SK-N-SH (cell line): ENCODE results near the gene SMAGP. TPM values are rescaled to one million over a fixed set of nuclear protein-coding genes. Genes with fewer than 3 reads are reported as not detected.
"Not testable (repeated sequence)": the region's sequence is repeated elsewhere in the genome, so short reads cannot be mapped to it uniquely, and the experiment has no call there.

ENCODE experiments used
- CTCF ChIA-PET: fragments of 300-600, 350-600 bp; formaldehyde crosslinking; extraction: SDS; loops from one replicate; lab custom pipeline; 2021; lab: Yijun Ruan, JAX
- POLR2A ChIA-PET: fragments of 350-600 bp; sonication (Branson Sonifier 250); formaldehyde crosslinking; extraction: SDS; loops from one replicate; lab custom pipeline; 2020; ENCODE audit warnings: antibody characterized with exemption, inconsistent platforms; lab: Yijun Ruan, JAX
- DNase-seq: peaks from one replicate; pipeline ENCODE4 v3.0.0; 2012
- H2AFZ ChIP-seq: fragments of 200-600 bp; sonication (generic); 2 replicates; pipeline ENCODE4 v1.8.1; 2016; ENCODE audit warnings: antibody characterized with exemption, mild to moderate bottlenecking, low read depth
- H3F3A ChIP-seq: fragments of 200-600 bp; sonication (generic); replicated peaks from 2 replicates; pipeline ENCODE3; 2016; ENCODE audit warnings: antibody characterized with exemption, mild to moderate bottlenecking; ENCODE audit not compliant: insufficient read depth
- H3K27ac ChIP-seq, 2 experiments: fragments of 200-500 bp in 1 of 2; fragments of 200-600 bp in 1 of 2; sonication (Bioruptor generic) in 1 of 2; sonication (generic), shearing (Covaris generic) in 1 of 2; 2 replicates each; pipeline versions ENCODE4 v1.5.1 to v1.6.1; 2014 to 2016; ENCODE audit warnings: low read depth in 2 of 2, inconsistent platforms in 1 of 2, low read length in 1 of 2, mild to moderate bottlenecking in 1 of 2, mixed read lengths in 1 of 2
- H3K27me3 ChIP-seq: fragments of 200-600 bp; sonication (generic), shearing (Covaris generic); 2 replicates; pipeline ENCODE4 v1.6.1; 2016; ENCODE audit warnings: mixed run types; ENCODE audit not compliant: insufficient read depth
- H3K36me3 ChIP-seq, 2 experiments: fragments of 200-500 bp in 1 of 2; fragments of 200-600 bp in 1 of 2; sonication (Bioruptor generic) in 1 of 2; sonication (generic) in 1 of 2; replicated peaks in 1 of 2; 2 replicates each; pipeline versions ENCODE3 to v1.5.1; 2014 to 2016; ENCODE audit warnings: low read length in 1 of 2, mild to moderate bottlenecking in 1 of 2; ENCODE audit not compliant: insufficient read depth in 2 of 2, control insufficient read depth in 1 of 2
- H3K4me1 ChIP-seq, 2 experiments: fragments of 200-500 bp in 1 of 2; fragments of 200-600 bp in 1 of 2; sonication (Bioruptor generic) in 1 of 2; sonication (generic), shearing (Covaris generic) in 1 of 2; 2 replicates each; pipeline versions ENCODE4 v1.5.1 to v1.6.1; 2014 to 2016; ENCODE audit warnings: low read depth in 1 of 2, low read length in 1 of 2, mixed run types in 1 of 2; ENCODE audit not compliant: insufficient read depth in 2 of 2, control insufficient read depth in 1 of 2
- H3K4me2 ChIP-seq: fragments of 200-600 bp; sonication (generic), shearing (Covaris generic); 2 replicates; pipeline ENCODE4 v1.6.1; 2017; ENCODE audit warnings: mixed run types
- H3K4me3 ChIP-seq, 2 experiments: fragments of 200-500 bp in 1 of 2; fragments of 200-600 bp in 1 of 2; sonication (Bioruptor generic) in 1 of 2; sonication (generic), shearing (Covaris generic) in 1 of 2; 2 replicates each; pipeline versions ENCODE4 v1.5.1 to v1.8.1; 2014 to 2016; ENCODE audit warnings: low read depth in 2 of 2, inconsistent platforms in 1 of 2, low read length in 1 of 2, mild to moderate bottlenecking in 1 of 2, mixed read lengths in 1 of 2, moderate library complexity in 1 of 2
- H3K79me2 ChIP-seq: fragments of 200-600 bp; sonication (generic); 2 replicates; pipeline ENCODE4 v1.8.1; 2017; ENCODE audit warnings: mild to moderate bottlenecking; ENCODE audit not compliant: insufficient read depth
- H3K9ac ChIP-seq: fragments of 200-600 bp; sonication (generic); 2 replicates; pipeline ENCODE4 v1.6.1; 2017; ENCODE audit warnings: mixed run types
- H3K9me2 ChIP-seq: fragments of 200-600 bp; sonication (generic); 2 replicates; pipeline ENCODE4 v1.6.1; 2017; ENCODE audit warnings: mixed run types
- H3K9me3 ChIP-seq: fragments of 200-600 bp; sonication (generic); 2 replicates; pipeline ENCODE4 v1.6.1; 2017; ENCODE audit warnings: mixed run types, mild to moderate bottlenecking, moderate library complexity
- H4K20me1 ChIP-seq: fragments of 200-600 bp; sonication (generic); 2 replicates; pipeline ENCODE4 v1.6.1; 2017; ENCODE audit warnings: mild to moderate bottlenecking, mixed run types; ENCODE audit not compliant: insufficient read depth
- FOSL2 ChIP-seq: IDR thresholded peaks from 2 replicates; pipeline ENCODE4 v1.4.0; 2012; ENCODE audit warnings: low read depth, mild to moderate bottlenecking, moderate library complexity, borderline replicate concordance
- FOXM1 ChIP-seq: IDR thresholded peaks from 2 replicates; pipeline ENCODE4 v1.4.0; 2012; ENCODE audit warnings: low read depth, mild to moderate bottlenecking
- GABPA ChIP-seq: IDR thresholded peaks from 2 replicates; pipeline ENCODE4 v1.4.0; 2012; ENCODE audit warnings: low read depth, mild to moderate bottlenecking
- JUND ChIP-seq: IDR thresholded peaks from 2 replicates; pipeline ENCODE4 v1.4.0; 2012
- MAX ChIP-seq: IDR thresholded peaks from 2 replicates; pipeline ENCODE4 v1.4.0; 2012; ENCODE audit warnings: low read depth
- NFIC ChIP-seq: IDR thresholded peaks from 2 replicates; pipeline ENCODE4 v1.4.0; 2012; ENCODE audit warnings: borderline replicate concordance
- RFX5 ChIP-seq: IDR thresholded peaks from 2 replicates; pipeline ENCODE4 v1.6.1; 2012; ENCODE audit warnings: mild to moderate bottlenecking, improper control_type of control experiment, low read length
- YY1 ChIP-seq: IDR thresholded peaks from 2 replicates; pipeline ENCODE4 v1.4.0; 2012; ENCODE audit warnings: low read depth, mild to moderate bottlenecking
- WGBS: methylation state at CpG from one replicate; pipeline ENCODE4 v1.1.6; 2017; ENCODE audit warnings: low lambda C conversion rate; 5-methylcytosine and 5-hydroxymethylcytosine counted together
- polyA plus RNA-seq, 3 experiments: library from polyadenylated mRNA; depleted of rRNA; stranded (reverse); fragments of >200 nt; gene quantifications; 2 replicates each; pipeline ENCODE4 v1.2.3, GENCODE V29; 2012

SMAGP gene
- polyA plus RNA-seq, 1 of the 3 experiments (the other 2 are of a cell fraction) = 26.3 TPM

GRCh38 chr12:51307655-51308593, 37.7 kb upstream of the SMAGP start:
- peak; percentile 23; the same call in 1 of the 2 replicates for TF ChIP-seq NFIC
- peak; percentile 38; the same call in 1 of the 2 replicates for TF ChIP-seq FOSL2
- TF ChIP-seq JUND = 0 out of 2 replicates have a peak, but pooled peaks have one; percentile 8
- no peak for TF ChIP-seq RFX5
- TF ChIP-seq YY1 = no peak
- 60% methylated on average over 6 of the region's 6 CpGs for WGBS
- no peak overlapping the region for H3K4me3 ChIP-seq
- H3K36me3 ChIP-seq = no peaks in the 10 kb centered on the region
- H3K4me1 ChIP-seq = 0 out of 4 replicates have a peak, but pooled peaks cover 0 to 8% of the 10 kb centered on the region in 2 experiments
- no peaks in the 10 kb centered on the region for H3K9me2 ChIP-seq
- H3F3A ChIP-seq = peaks cover 11% of the 10 kb centered on the region
- no peaks in the 10 kb centered on the region for H3K27me3 ChIP-seq
- CTCF ChIA-PET = interaction anchor here (1.9 kb wide), 1 partner anchor 33 kb away, joined by 6 read pairs; no protein-coding TSS in a partner anchor
- peak overlapping the region in 1 of 2 experiments; percentile 53; a peak in 2 of 4 replicates for H3K27ac ChIP-seq
- no peak overlapping the region; the same call in 1 of the 2 replicates for H2AFZ ChIP-seq
- DNase-seq = no peak
- H3K79me2 ChIP-seq = no peaks in the 10 kb centered on the region
- POLR2A ChIA-PET = no interaction called here
- H4K20me1 ChIP-seq = no peaks in the 10 kb centered on the region
- H3K9me3 ChIP-seq = no peaks in the 10 kb centered on the region
- H3K4me2 ChIP-seq = peak overlapping the region; percentile 31; the same call in 1 of the 2 replicates
- no peak overlapping the region; the same call in 1 of the 2 replicates for H3K9ac ChIP-seq

GRCh38 chr12:51306507-51306906, 36.3 kb upstream of the SMAGP start:
- 87% methylated on average over 5 of the region's 5 CpGs for WGBS
- no peaks in the 10 kb centered on the region for H3K36me3 ChIP-seq
- H3K4me3 ChIP-seq = no peak overlapping the region
- H2AFZ ChIP-seq = no peak overlapping the region
- POLR2A ChIA-PET = no interaction called here
- 0 out of 4 replicates have a peak, but pooled peaks cover 0 to 8% of the 10 kb centered on the region in 2 experiments for H3K4me1 ChIP-seq
- CTCF ChIA-PET = interaction anchor here (1.7 kb wide), 1 partner anchor 35 kb away, joined by 5 read pairs; no protein-coding TSS in a partner anchor
- DNase-seq = no peak
- H3K27me3 ChIP-seq = no peaks in the 10 kb centered on the region
- H3K9me2 ChIP-seq = no peaks in the 10 kb centered on the region
- peaks cover 11% of the 10 kb centered on the region for H3F3A ChIP-seq
- H3K4me2 ChIP-seq = no peak overlapping the region
- H3K9me3 ChIP-seq = no peaks in the 10 kb centered on the region
- H4K20me1 ChIP-seq = no peaks in the 10 kb centered on the region
- TF ChIP-seq YY1 (no peak), FOXM1 (no peak), MAX (no peak), GABPA (no peak)
- no peaks in the 10 kb centered on the region for H3K79me2 ChIP-seq
- no peak overlapping the region for H3K27ac ChIP-seq
- no peak overlapping the region for H3K9ac ChIP-seq

DNA sequence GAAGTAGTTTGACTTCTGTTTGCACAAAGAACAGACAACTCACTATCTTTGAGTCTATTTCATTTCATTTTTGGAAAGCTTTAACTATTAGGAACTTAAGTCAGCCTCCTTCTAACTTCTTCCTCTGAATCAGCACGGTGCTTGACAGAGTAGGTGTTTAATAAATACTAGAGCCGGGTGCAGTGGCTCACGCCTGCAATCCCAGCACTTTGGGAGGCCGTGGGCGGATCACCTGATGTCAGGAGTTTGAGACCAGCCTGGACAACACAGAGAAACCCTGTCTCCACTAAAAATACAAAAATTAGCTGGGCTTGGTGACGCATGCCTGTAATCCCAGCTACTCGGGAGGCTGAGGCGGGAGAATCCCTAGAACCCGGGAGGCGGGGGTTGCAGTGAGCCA, 30.6 kb upstream of the SMAGP start:
- H2AFZ ChIP-seq, H4K20me1 ChIP-seq, H3K27ac ChIP-seq, H3K79me2 ChIP-seq, H3K4me1 ChIP-seq, H3K9me3 ChIP-seq, POLR2A ChIA-PET, DNase-seq, H3K9ac ChIP-seq, H3K9me2 ChIP-seq, H3F3A ChIP-seq, H3K4me2 ChIP-seq, H3K4me3 ChIP-seq, H3K27me3 ChIP-seq, H3K36me3 ChIP-seq: not testable (repeated sequence)
- 92% methylated on average over 10 of the region's 10 CpGs for WGBS
- CTCF ChIA-PET = interaction anchor here (0.8 to 1.1 kb wide), 2 partner anchors 33 to 723 kb away, joined by 3 read pairs; no protein-coding TSS in a partner anchor
